ENCODE results near the gene ACOX3. TPM values are rescaled to one million over a fixed set of nuclear protein-coding genes. Genes with fewer than 3 reads are reported as not detected.
"Not testable (repeated sequence)": the region's sequence is repeated elsewhere in the genome, so short reads cannot be mapped to it uniquely, and the experiment has no call there.

Gene ACOX3
- total RNA-seq, 1 donor = 26.9 TPM

DNA sequence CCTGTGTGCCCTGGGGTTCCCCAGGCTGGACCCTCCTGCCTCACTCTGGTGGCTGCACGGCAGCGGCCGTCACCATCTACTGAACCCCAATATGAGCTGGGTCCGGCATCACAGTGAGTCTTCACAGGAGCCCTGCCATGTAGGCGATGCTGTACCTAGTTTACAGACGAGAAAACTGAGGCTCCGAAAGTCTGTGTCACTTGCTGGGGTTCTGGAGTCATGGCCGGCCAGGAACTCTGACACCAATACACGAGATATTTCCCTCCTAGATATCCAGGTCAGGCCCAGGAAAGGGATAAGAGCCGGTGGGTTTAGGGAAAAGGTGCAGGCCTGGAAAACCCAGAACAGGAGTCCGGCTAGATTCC is 96.6 kb downstream of the ACOX3 start:
- TF ChIP-seq, protein P1, sequence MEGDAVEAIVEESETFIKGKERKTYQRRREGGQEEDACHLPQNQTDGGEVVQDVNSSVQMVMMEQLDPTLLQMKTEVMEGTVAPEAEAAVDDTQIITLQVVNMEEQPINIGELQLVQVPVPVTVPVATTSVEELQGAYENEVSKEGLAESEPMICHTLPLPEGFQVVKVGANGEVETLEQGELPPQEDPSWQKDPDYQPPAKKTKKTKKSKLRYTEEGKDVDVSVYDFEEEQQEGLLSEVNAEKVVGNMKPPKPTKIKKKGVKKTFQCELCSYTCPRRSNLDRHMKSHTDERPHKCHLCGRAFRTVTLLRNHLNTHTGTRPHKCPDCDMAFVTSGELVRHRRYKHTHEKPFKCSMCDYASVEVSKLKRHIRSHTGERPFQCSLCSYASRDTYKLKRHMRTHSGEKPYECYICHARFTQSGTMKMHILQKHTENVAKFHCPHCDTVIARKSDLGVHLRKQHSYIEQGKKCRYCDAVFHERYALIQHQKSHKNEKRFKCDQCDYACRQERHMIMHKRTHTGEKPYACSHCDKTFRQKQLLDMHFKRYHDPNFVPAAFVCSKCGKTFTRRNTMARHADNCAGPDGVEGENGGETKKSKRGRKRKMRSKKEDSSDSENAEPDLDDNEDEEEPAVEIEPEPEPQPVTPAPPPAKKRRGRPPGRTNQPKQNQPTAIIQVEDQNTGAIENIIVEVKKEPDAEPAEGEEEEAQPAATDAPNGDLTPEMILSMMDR (IDR thresholded peaks at IDR 0.05; ENCODE audit: insufficient read depth, low read length) = no peak
- H3K4me3 ChIP-seq (ENCODE audit: low read depth, low read length) = no peak overlapping the region
- DNase-seq (ENCODE audit: low read depth) = no peak

DNA sequence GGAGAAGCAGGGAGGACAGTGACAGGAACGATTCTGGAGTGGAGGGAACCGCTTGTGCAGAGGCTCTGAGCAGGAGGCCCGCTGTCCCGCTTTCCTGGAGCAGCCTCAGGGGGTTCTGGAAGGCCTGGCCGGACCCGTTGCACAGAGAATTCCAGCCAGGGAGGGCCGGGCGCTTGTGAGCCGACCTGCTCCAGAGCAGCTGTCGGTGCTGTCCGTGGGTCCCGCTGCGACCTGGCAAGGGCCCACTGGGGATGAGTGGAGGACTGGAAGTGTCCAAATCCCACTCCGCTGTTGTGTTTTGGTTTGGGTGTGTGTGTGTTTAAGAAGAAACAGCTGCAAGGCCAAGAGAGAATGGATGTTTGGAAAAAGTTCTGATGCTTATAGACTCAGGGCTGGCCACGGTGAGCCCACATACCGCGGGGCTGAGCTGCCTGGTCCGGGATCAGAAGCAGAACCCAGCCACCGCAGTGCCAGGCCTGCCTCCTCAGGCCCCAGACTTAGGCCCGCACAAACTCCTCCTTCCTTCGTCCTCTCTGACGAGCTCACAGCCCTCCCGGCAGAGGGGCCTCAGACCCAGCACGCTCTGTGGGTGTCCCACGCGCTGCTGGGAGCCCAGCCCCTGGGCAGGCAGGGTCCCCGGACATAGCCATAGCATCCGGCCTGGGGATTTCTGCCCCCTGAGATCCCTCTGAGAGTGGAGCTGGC is 97.1 kb downstream of the ACOX3 start:
- no peak overlapping the region for H3K4me3 ChIP-seq (ENCODE audit: low read depth, low read length)
- TF ChIP-seq, protein P1 (IDR thresholded peaks at IDR 0.05; ENCODE audit: insufficient read depth, low read length) = no peak
- DNase-seq (ENCODE audit: low read depth) = no peak

DNA sequence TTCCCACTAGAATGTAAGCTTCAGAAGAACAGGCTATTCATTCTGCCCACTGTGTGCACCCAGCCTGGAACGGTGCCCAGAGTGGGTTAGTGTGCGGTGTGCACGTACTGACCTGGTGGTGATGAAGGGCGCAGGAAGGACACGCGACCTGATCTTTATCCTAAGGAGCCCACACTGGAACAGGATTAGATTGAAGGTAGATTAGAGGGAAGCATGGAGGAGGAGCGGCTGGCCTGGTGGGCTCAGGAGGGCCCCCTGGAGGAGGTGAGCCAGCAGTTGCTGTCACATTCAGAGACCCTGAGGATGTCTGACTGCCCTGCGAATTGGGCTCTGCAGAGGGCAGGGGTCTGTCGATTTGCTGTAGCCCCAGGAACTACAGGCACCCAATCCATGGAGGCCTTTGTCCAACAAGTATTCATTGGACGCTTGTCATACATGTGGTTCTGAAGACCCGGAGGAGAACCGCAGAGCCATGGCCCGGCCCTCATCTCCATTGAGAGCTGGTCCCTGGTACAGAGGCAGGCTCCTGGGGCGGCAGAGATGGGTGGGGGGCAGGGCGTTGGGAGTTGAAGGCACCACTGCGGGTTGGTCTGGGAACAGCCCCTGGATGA is 97.8 kb downstream of the ACOX3 start:
- TF ChIP-seq, protein P1 (IDR thresholded peaks at IDR 0.05; ENCODE audit: insufficient read depth, low read length) = no peak
- DNase-seq (ENCODE audit: low read depth) = no peak
- no peak overlapping the region for H3K4me3 ChIP-seq (ENCODE audit: low read depth, low read length)

DNA sequence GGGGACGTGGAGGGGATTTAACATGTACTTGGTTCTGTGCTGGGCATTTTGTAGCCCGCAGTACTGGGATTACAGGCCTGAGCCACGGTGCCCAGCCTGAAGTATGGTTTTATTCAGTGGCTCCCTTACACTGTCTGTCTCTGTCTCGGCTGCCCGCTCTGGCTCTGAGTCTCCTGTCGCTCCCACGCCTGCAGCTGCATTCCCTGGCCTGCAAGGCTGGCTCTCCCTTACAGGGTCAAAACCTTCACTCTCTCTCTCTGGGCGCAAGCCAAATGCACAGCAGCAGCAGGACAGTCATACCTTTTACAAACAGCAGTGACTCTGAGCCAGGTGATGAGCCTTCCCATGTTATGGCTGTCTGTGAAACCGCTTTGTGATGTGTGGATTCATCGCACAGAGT is 98.8 kb downstream of the ACOX3 start:
- no peak for DNase-seq (ENCODE audit: low read depth)
- TF ChIP-seq, protein P1 (IDR thresholded peaks at IDR 0.05; ENCODE audit: insufficient read depth, low read length) = no peak
- no peak overlapping the region for H3K4me3 ChIP-seq (ENCODE audit: low read depth, low read length)

DNA sequence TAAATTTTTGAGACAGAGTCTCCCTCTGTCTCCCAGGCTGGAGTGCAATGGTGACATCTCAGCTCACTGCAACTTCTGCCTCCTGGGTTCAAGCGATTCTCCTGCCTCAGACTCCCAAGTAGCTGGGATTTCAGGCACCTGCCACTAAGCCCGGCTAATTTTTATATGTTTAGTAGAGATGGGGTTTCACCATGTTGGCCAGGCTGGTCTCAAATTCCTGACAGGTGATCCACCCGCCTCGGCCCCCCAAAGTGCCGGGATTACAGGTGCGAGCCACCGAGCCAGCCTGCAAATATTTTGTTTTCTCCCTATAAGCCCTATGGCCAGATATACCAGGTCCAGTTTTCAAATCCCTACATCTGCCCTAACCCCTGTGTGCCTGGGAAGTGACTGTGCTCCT is 99.2 kb downstream of the ACOX3 start:
- DNase-seq (ENCODE audit: low read depth); H3K4me3 ChIP-seq (ENCODE audit: low read depth, low read length): not testable (repeated sequence)

DNA sequence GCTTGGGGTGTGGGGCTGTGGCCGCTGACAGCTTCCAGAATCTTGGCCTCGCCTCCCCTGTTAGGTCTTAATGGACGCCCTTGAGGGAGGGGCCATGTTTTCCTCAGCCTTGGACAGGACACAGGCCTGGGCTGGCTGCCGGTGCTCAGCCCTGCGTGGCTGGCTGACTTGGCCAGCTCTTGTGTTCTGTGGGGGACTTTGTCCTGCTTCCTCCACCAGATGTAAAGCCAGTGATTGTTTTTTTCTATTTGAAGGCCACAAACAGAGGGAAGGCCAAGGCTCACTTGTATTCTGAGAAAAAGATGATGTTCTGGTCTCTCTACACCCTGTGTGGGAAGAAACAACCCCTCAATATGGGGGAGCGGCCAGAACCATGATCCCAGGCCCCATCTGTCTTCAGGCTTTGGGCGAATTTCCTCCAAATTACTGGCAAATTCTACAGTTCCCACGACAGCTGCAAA is 99.7 kb downstream of the ACOX3 start:
- DNase-seq (ENCODE audit: low read depth) = peak; percentile 66
- no peak overlapping the region for H3K4me3 ChIP-seq (ENCODE audit: low read depth, low read length)
- TF ChIP-seq, protein P1 (IDR thresholded peaks at IDR 0.05; ENCODE audit: insufficient read depth, low read length) = no peak

DNA sequence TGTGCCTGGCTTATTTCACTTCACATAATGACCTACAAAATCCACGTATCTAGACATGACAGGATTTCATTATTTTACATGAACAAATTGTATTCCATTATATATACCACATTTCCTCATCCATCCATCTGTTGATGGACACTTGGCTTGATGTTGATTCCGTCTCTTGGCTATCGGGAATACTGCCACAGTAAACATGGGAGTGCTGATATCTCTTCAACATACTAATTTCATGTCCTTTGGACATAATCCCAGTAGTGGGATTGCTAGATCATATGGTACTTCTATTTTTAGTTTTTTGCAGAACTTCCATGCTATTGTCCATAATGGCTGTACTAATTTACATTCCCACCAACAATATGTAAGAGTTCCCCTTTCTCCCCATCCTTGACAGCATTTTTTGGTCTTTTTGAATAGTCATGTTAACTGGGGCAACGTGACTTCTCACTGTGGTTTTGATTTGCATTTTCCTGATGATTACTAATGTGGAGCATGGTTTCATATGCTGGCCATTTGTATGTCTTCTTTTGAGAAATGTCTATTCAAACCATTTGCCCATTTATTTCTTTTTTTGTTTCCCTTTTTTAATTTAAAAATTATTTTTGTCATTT is 102.1 kb downstream of the ACOX3 start:
- H3K4me3 ChIP-seq (ENCODE audit: low read depth, low read length) = no peak overlapping the region
- no peak for DNase-seq (ENCODE audit: low read depth)
- TF ChIP-seq, protein P1 (IDR thresholded peaks at IDR 0.05; ENCODE audit: insufficient read depth, low read length) = no peak
